Caki2 (cell line): ENCODE results near the gene SMCO1. TPM values are rescaled to one million over a fixed set of nuclear protein-coding genes. Genes with fewer than 3 reads are reported as not detected.
A peak's percentile ranks its signal among the peaks of the same experiment; 100 is the strongest.
"Not testable (repeated sequence)": the region's sequence is repeated elsewhere in the genome, so short reads cannot be mapped to it uniquely, and the experiment has no call there.

Experiments used
- DNase-seq: peaks from one replicate; pipeline ENCODE4 v3.0.0-alpha.2; 2015; ENCODE audit warnings: low read depth
- in situ Hi-C: cut with HindIII; loops from 2 replicates; pipeline ENCODE4 v1.10.0; 2016; ENCODE audit warnings: low sequenced_read_pairs, low pct_unique_long_range_greater_than_20kb, mixed read lengths
- total RNA-seq: library from RNA; depleted of rRNA; stranded (reverse); fragments of >200 nt; shearing (Covaris generic); gene quantifications from 2 replicates; pipeline ENCODE4 v1.2.3, GENCODE V29; 2014; ENCODE audit warnings: low replicate concordance

SMCO1 gene
- total RNA-seq, 1 experiment from 2014 or later, result not detected

- DNase-seq, result peak; percentile 66
Observed at GRCh38 chr3:196502775-196503195, 12.4 kb downstream of the SMCO1 start.

GRCh38 chr3:196501316-196502044 lies 13.7 kb downstream of the SMCO1 start:
- DNase-seq, result no peak
- in situ Hi-C loops, result no loop called here

More at GRCh38 chr3:196502775-196503195, 12.4 kb downstream of the SMCO1 start:
- in situ Hi-C loops, result no loop called here

DNA sequence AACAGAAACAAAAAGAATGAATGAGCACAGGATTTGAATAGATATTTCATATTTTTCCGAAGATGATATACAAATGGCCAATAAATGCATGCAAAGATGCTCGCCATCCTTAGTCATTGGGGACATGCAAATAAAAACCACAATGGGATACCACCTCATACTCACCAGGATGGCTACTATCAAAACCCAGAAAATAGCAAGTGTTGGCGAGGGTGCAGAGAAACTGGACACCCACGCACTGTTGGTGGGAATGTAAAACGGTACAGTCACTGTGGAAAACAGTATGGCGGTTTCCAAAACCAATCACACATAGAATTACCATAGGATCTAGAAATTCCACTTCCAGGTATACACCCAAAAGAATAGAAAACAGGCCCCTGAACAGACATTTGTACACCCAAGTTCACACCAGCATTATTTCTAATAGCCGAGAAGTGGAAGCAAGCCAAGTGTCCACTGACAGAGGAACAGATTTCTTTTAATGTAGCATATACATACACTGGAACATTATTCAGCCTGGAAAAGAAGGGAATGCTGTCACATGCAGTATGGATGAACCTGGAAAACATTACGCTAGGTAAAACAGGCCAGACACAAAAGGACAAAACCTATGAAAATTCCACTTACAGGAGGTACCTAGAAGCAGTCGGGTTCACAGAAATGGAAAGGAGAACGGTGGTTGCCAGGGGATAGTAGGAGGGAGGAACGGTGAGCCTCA lies 15.2 kb downstream of the SMCO1 start:
- in situ Hi-C loops, result no loop called here
- no peak for DNase-seq

- DNase-seq, result peak; percentile 70
- in situ Hi-C loops, result no loop called here
Observed at GRCh38 chr3:196499061-196499460, 16.1 kb downstream of the SMCO1 start.

DNA sequence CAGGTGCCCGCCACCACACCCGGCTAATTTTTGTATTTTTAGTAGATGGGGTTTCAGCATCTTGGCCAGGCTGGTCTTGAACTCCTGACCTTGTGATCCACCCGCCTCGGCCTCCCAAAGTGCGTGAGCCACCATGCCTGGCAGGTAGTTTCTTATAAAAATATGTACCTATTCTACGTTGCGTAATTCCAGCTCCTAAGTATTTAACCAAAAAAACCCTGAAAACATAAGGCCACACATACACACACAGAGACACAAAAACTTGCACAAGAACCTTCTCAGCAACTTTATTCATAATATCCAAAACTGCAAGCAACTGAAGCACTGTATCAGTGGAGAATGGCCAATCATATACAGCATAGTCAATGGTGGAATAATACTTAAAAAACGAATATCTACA lies 16.8 kb downstream of the SMCO1 start:
- in situ Hi-C loops, result no loop called here
- DNase-seq, result no peak

DNA sequence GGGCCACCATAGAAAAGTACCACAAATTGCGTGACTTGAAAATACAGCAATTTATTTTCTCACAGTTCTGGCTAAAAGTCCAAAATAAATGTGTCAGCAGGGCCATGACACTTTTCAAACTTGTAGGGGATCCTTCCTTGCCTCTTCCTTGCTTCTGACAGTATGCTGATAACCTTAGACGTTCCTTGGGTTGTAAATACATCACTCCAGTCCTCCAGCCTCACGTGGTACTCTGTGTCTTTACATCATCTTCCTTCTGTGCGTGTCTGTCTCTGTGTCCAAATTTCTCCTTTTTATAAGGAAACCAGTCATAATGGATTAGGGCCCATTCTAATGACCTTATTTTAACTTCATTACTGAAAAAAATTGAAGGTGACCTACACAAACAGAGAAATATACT lies 19.0 kb downstream of the SMCO1 start:
- DNase-seq, result no peak
- in situ Hi-C loops, result no loop called here

GRCh38 chr3:196493292-196493691 lies 21.9 kb downstream of the SMCO1 start:
- DNase-seq, result no peak
- in situ Hi-C loops, result no loop called here

DNA sequence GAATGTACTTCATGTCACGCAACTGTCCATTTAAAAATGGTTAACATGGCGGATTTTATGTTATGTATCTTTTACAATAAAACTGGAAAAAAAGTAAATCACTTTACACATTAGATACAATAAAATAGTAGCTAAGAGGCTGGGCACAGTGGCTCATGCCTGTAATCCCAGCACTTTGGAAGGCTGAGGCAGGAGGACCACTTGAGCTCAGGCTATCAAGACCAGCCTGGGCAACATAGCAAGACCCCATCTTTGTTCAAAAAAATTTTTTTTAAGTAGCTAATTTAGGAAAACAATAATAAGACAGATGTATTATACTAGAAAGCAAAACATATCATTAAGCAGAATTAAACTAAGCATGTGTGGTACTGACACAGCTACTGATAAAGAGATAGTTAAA lies 23.1 kb downstream of the SMCO1 start:
- DNase-seq, result no peak
- in situ Hi-C loops, result no loop called here

DNA sequence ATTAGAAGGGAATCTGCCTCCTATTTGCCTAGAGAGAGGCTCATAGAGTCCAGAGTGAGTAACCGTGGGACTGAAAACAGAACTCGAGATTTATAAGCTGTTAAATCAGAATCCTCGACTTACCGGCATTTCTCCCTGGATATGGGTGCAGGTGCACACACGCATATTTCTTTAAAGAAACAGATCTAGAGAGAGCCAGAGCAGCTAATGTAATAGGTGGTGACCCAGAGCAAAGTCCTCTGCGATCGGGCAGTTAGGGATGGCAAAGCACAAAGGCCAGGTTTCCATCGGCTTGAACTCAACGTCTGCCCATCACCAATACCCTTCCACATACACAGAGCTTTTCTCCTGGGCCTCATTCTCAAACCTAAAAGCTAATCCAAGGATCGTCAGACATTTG lies 25.4 kb downstream of the SMCO1 start:
- in situ Hi-C loops, result no loop called here
- no peak for DNase-seq

DNA sequence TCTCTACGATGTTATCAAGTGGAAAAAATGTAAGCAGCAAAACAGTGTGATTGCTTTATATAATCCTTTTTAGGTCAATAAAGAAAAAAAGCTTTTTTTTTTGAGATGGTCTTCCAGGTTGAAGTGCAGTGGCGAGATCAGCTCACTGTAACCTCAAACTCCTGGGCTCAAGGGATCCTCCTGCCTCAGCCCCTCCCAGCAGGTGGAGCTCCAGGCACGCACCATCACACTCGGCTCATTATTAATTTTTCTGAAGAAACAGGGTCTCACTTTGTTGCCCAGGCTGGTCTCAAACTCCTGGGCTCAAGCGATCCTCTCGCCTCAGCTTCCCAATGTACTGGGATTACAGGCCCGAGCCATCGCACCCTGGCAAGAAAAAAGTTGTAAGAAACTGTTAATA lies 28.9 kb downstream of the SMCO1 start:
- DNase-seq, result no peak
- in situ Hi-C loops, result no loop called here

GRCh38 chr3:196477678-196478077 lies 37.5 kb downstream of the SMCO1 start:
- in situ Hi-C loops, result no loop called here
- DNase-seq, result no peak

- in situ Hi-C loops, result no loop called here
- DNase-seq, result no peak
Observed at GRCh38 chr3:196472286-196472685, 42.9 kb downstream of the SMCO1 start.

GRCh38 chr3:196471551-196471950 lies 43.6 kb downstream of the SMCO1 start:
- DNase-seq, result no peak
- in situ Hi-C loops, result no loop called here

GRCh38 chr3:196470182-196470581 lies 45.0 kb downstream of the SMCO1 start:
- in situ Hi-C loops, DNase-seq: not testable (repeated sequence)

DNA sequence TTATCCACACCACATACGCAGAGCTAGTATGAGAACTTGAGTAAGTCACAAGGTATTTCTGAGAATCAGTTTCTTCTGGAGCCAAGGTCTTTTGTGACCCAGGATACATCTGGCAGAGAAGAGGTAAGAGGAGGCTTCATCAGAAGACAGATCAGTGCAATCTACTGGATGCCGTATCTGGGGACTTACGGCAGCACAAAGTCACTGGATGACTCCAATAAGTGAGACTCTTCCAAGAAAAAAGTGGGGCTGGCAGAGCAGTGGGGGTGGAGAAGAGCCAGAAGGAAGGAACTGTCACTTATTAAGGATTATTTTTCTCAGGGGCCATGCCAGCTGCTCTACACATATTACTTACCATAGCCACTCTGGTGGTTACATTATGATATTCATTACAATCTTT lies 51.3 kb downstream of the SMCO1 start:
- in situ Hi-C loops, result no loop called here
- no peak for DNase-seq

DNA sequence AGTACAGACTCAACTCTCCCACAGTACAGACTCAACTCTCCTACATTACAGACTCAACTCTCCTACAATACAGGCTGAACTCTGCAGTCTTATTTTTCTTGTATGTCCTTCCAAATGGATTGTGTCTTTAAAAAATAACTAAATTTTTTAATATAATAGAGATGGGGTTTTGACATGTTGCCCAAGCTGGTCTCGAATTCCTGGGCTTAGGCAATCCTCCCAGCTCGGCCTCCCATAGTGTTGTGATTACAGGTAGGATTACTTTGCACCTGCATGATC lies 51.7 kb downstream of the SMCO1 start:
- DNase-seq, result no peak
- in situ Hi-C loops, result no loop called here

DNA sequence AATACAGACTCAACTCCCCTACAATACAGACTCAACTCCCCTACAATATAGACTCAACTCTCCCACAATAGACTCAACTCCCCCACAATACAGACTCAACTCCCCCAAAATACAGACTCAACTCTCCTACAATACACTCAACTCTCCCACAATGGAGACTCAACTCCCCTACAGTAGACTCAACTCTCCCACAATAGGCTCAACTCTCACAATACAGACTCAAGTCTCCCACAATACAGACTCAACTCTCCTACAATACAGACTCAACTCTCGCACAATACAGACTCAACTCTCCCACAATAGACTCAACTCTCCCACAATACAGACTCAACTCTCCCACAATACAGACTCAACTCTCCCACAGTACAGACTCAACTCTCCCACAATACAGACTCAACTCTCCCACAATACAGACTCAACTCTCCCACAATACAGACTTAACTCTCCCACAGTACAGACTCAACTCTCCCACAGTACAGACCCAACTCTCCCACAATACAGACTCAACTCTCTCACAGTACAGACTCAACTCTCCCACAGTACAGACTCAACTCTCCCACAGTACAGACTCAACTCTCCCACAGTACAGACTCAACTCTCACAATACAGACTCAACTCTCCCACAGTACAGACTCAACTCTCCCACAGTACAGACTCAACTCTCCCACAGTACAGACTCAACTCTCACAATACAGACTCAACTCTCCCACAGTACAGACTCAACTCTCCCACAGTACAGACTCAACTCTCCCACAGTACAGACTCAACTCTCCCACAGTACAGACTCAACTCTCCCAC lies 52.3 kb downstream of the SMCO1 start:
- DNase-seq, in situ Hi-C loops: not testable (repeated sequence)

DNA sequence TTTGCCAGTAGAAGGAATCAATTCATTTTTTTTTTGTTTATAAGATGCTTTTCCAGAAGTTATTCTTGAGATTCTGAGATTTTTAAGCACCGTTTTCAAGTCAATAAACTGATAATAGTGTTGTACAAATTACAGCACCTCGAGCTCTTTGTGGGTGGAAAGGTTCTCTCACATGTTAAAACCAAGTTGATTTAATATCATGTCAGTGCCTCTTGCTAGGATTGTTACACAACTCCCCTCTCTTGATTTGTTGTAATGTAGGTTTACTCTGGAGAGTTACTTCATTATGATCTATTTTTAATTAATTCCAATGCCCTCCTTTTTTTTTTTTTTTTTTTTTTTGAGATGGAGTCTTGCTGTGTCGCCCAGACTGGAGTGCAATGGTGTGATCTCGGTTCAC lies 57.1 kb downstream of the SMCO1 start:
- in situ Hi-C loops, result no loop called here
- DNase-seq, result no peak

DNA sequence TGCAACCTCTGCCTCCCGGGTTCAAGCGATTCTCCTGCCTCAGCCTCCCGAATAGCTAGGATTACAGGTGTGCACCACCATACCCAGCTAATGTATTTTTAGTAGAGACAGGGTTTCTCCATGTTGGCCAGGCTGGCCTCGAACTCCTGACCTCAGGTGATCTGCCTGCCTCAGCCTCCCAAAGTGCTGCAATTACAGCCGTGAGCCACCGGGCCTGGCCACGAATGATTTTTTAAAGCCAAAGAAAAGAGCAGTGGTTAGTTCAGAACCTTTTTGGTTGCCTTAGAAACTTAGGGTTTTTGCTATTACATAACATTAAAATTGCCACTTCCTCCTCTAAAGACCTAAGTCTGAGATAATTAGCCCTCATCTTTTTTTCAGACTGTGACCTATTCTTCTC lies 57.7 kb downstream of the SMCO1 start:
- in situ Hi-C loops, result not testable (repeated sequence)

More for the DNA sequence above, 57.7 kb downstream of the SMCO1 start:
- DNase-seq, result not testable (repeated sequence)
